Lower leg skin (tissue), 3 donors: ENCODE data around the gene BCO2.

Experiments
- POLR2A ChIP-seq, 2 donors: fragments of 450-650 bp; IDR thresholded peaks; one replicate each; pipeline ENCODE4 v1.6.1; 2016 to 2017; ENCODE audit warnings: antibody characterized with exemption in 2 of 2, mild to moderate bottlenecking in 1 of 2, moderate library complexity in 1 of 2
- TF ChIP-seq, protein P1 (sequence below), 3 donors: fragments of 450-650 bp; IDR thresholded peaks; one replicate each; pipeline ENCODE4 v1.5.1; 2016; ENCODE audit warnings: antibody characterized with exemption in 3 of 3, mild to moderate bottlenecking in 3 of 3, moderate library complexity in 2 of 3

DNA sequence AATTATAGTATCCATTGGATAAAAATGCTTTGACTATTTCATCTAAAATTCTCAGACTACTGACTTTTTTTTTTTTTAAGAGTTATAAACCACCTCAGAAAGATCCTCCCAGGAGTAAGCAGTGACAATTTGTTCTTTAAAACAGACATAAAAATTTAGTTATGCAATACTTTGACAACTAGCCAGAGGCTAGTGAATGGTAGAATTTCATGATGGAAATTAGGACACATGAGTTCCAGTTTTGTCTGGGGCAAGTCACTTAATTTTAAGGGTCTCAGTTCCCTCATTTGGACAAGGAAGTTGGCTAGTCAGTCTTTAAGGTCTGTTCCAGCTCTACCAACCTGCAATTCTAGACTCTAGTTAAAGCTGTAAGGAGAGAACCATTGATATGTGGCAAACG, 14.3 kb upstream of the BCO2 start:
- no peak for TF ChIP-seq POLR2A (IDR thresholded peaks at IDR 0.05)
- TF ChIP-seq, protein P1, sequence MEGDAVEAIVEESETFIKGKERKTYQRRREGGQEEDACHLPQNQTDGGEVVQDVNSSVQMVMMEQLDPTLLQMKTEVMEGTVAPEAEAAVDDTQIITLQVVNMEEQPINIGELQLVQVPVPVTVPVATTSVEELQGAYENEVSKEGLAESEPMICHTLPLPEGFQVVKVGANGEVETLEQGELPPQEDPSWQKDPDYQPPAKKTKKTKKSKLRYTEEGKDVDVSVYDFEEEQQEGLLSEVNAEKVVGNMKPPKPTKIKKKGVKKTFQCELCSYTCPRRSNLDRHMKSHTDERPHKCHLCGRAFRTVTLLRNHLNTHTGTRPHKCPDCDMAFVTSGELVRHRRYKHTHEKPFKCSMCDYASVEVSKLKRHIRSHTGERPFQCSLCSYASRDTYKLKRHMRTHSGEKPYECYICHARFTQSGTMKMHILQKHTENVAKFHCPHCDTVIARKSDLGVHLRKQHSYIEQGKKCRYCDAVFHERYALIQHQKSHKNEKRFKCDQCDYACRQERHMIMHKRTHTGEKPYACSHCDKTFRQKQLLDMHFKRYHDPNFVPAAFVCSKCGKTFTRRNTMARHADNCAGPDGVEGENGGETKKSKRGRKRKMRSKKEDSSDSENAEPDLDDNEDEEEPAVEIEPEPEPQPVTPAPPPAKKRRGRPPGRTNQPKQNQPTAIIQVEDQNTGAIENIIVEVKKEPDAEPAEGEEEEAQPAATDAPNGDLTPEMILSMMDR (IDR thresholded peaks at IDR 0.05), result no peak
